HG02610 (cell line): ENCODE results near the gene GLCE.

Experiments
- ATAC-seq: cut with Tn5 transposase; IDR thresholded peaks from one replicate; pipeline ENCODE4 v1.9.1; 2021; ENCODE audit warnings: mild to moderate bottlenecking, moderate library complexity; ENCODE audit not compliant: unreplicated experiment

Gene GLCE

DNA sequence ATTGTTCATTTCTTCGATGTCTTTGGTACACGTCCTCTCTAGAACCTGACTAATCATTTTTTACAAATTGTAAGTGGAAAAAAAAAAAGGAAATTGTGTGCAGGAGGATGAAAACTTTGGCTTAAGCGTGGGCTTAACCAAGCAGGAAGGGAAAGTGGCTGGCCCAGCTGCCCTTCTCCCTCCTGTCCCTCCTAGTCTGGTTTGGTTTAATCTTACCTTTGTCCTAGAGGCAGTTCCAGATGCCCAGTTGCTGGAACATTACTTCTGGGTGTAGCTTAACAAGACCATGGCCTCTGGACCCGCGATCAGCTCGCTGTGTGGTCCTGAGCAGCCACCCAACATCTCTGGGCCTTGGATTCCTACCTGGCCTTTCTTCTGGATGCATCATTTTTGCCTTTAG is 153.7 kb downstream of the GLCE start:
- no peak for ATAC-seq

- no peak for ATAC-seq
Measured at GRCh38 chr15:69314736-69315135, 154.3 kb downstream of the GLCE start.

DNA sequence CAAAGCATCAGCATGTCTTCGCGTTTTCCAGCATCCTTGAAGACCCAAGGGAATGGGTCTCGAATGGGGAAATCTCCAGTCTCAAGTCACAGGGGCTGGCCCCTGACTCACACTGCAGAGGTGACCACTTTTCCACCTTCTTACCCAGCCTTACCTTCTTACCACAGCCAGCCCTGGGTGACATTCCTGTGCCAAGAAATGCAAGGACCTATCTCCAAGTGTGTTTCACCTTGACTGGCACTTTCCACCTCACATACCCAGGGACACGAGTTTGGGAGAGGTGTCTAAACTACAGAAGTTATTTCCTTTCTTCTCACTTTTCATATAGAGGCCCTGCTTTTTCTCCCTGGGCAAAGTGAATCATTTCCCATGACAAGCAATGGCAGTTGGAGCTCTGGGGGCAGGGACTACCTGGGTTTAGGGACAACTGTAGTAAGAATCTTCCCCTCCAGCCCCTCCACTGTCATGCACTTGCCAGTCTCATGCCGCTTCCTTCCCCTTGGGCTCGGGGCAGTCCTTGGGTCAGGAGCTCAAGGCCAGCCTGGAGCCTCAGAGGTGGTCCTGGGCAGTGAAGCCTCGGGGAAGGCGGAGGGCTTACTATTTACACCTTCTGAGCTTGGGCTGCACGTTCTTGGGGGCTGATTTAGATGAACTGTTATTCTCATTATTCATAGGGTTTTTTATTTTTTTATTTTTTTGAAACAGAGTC is 155.1 kb downstream of the GLCE start:
- ATAC-seq, result no peak

- ATAC-seq, result no peak
Measured at GRCh38 chr15:69316291-69316690, 155.9 kb downstream of the GLCE start.

DNA sequence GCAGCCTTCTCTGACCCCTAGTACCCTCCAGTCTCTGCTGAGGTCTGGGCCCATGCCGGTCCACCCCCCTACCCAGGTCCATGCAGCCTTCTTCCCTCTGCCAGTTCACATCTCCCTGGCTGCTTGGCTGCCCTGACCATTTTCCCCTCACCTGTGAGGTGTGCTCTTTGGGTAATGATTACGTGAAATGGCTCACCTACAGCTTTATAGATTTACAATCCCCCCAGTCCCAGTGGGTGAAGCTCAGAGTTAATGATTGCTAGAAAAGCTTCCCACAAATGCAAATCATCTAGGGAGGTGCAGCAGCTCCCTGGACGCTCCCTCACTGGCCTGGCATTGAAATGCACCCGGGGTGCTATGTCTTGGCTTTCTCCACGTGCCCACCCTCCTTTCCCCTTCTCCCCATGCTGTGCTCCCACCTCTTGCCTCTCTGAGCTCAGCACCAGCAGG is 157.0 kb downstream of the GLCE start:
- no peak for ATAC-seq

- ATAC-seq, result no peak
Measured at GRCh38 chr15:69318033-69318432, 157.6 kb downstream of the GLCE start.

- no peak for ATAC-seq
Measured at GRCh38 chr15:69319384-69320375, 159.2 kb downstream of the GLCE start.

DNA sequence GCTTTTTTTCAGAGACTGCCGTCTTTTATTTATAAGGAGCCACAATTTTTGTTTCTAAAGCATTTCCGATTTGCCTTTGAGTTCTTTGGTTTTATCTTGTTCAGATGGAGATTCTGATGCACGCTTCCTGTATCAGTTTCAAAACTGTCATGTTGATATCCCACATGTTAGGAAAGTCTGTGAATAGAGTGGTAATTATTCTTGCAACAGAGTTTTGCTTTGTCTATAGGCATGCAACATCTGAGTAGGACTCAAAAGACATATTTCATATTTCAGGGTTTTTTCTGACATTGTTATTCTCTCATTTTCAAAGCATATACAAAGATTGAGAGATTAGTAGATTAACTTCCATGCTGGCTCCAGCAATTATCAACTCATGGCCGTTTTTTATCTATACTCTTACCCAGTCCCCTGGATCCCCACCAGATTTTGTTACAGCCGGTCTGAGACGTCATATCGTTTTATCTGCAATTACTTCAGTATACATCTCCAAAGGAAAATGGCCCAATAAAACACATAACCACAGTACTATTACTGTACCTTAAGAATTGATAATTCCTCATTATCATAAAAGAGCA is 160.6 kb downstream of the GLCE start:
- no peak for ATAC-seq
